RPMI8226 (cell line): ENCODE measurements around the gene CACNA1E.
"Not testable (repeated sequence)": the region's sequence is repeated elsewhere in the genome, so short reads cannot be mapped to it uniquely, and the experiment has no call there.

Experiments
- DNase-seq: peaks from one replicate; pipeline ENCODE4 v3.0.0-alpha.2; 2015

The CACNA1E gene

GRCh38 chr1:181846001-181846645, 362.8 kb downstream of the CACNA1E start:
- DNase-seq: no peak

- DNase-seq: no peak
Measured at GRCh38 chr1:181846681-181847080, 363.4 kb downstream of the CACNA1E start.

GRCh38 chr1:181849071-181849470, 365.8 kb downstream of the CACNA1E start:
- no peak for DNase-seq

GRCh38 chr1:181854212-181854611, 370.9 kb downstream of the CACNA1E start:
- DNase-seq: not testable (repeated sequence)

GRCh38 chr1:181855380-181855779, 372.1 kb downstream of the CACNA1E start:
- no peak for DNase-seq
